Astrocyte of the spinal cord (primary cell): Measurements from ENCODE around the gene NT5DC1.

ENCODE experiments used
- DNase-seq: peaks from one replicate; pipeline ENCODE4 v3.0.0; 2011; ENCODE audit warnings: low read depth, low spot score
- H3K4me3 ChIP-seq: 2 replicates; pipeline ENCODE4 v1.5.1; 2011; ENCODE audit warnings: low read depth, mild to moderate bottlenecking, low read length, moderate library complexity
- in situ Hi-C: cut with HindIII; loops from 2 replicates; pipeline ENCODE4 v1.10.0; 2017; ENCODE audit warnings: low sequenced_read_pairs
- TF ChIP-seq, protein P1 (sequence below): IDR thresholded peaks from 2 replicates; pipeline ENCODE4 v1.5.1; 2012; ENCODE audit warnings: low read depth, mild to moderate bottlenecking, low read length, inconsistent platforms

The NT5DC1 gene

DNA sequence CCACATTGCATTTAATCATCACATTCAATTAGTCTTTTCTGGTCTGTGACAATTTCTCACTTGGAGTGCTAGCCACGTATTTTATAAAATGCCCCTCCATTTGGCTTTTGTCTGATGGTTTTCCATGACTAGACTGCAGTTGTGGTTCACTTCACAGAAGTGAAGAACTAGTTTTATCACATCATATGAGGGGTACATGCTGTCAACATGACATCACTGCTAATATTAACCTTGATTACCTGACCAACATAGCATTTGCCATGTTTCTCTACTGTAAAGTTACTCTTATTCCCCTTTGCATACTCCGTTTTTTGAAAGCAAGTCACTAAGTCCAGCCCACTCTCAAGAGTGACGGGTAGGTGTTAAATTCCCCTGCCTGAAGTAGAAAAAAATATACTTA is 73.3 kb downstream of the NT5DC1 start:
- TF ChIP-seq, protein P1, sequence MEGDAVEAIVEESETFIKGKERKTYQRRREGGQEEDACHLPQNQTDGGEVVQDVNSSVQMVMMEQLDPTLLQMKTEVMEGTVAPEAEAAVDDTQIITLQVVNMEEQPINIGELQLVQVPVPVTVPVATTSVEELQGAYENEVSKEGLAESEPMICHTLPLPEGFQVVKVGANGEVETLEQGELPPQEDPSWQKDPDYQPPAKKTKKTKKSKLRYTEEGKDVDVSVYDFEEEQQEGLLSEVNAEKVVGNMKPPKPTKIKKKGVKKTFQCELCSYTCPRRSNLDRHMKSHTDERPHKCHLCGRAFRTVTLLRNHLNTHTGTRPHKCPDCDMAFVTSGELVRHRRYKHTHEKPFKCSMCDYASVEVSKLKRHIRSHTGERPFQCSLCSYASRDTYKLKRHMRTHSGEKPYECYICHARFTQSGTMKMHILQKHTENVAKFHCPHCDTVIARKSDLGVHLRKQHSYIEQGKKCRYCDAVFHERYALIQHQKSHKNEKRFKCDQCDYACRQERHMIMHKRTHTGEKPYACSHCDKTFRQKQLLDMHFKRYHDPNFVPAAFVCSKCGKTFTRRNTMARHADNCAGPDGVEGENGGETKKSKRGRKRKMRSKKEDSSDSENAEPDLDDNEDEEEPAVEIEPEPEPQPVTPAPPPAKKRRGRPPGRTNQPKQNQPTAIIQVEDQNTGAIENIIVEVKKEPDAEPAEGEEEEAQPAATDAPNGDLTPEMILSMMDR = no peak
- DNase-seq = no peak
- in situ Hi-C loops = no loop called here
- no peak overlapping the region for H3K4me3 ChIP-seq

DNA sequence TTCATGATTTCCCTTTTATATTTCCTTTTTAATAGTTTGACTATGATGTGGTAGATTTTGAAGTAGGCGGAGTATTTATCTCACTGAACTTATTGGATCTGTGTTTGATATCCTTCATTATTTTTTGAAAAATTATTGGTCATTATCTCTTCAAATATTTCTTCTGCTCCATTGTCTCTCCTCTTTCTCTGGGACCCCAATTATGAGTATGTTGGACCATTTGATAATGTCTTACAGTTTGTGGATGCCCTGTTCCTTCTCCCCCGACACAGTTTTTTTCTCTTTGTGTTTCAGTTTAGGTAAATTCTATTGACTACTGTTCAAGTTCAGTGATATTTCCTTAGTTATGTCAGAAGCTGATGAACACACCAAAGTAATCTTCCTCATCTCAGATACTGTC is 74.7 kb downstream of the NT5DC1 start:
- H3K4me3 ChIP-seq = no peak overlapping the region
- no peak for DNase-seq

DNA sequence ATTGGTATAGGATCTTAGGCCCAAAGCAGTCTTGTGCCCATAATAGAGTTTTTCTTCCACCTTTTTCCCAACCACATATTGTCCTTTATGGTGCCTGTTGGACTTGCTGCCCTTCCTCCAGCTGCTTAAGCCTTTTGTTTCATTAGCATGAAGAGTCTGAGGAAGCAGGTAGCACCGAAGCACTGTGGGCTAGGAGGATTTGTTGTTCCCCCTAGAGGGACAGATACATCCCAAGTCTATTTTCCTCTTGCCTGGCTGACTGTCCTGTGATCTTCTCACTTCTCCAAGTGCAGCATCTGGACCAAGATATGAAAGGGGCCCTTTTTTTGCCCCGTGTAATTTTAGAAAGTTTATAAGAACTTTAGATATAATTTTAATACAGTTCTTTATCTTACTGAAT is 75.9 kb downstream of the NT5DC1 start:
- DNase-seq = no peak
- TF ChIP-seq, protein P1 = no peak
- no peak overlapping the region for H3K4me3 ChIP-seq
- in situ Hi-C loops = no loop called here

More for the DNA sequence above, 74.7 kb downstream of the NT5DC1 start:
- TF ChIP-seq, protein P1 = no peak
- in situ Hi-C loops = no loop called here

DNA sequence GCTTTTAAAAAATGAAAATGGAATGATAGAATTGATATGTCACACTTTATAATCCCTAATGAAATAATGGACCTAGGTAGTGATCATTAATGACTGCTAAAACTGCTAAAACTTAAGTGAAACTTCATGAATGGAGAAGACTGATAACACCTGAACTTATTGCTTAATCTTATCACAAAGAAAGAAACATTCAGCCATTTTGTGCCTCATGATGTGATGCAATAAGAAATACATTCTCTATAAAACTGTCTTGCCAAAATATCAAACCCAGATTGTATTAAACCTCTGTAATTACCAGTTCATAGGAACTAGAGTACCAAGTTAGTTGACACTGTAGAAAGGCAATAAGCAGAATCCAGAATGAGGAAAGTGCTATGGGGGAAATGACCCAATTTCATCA is 79.7 kb downstream of the NT5DC1 start:
- in situ Hi-C loops = no loop called here
- TF ChIP-seq, protein P1 = no peak
- DNase-seq = no peak
- no peak overlapping the region for H3K4me3 ChIP-seq

DNA sequence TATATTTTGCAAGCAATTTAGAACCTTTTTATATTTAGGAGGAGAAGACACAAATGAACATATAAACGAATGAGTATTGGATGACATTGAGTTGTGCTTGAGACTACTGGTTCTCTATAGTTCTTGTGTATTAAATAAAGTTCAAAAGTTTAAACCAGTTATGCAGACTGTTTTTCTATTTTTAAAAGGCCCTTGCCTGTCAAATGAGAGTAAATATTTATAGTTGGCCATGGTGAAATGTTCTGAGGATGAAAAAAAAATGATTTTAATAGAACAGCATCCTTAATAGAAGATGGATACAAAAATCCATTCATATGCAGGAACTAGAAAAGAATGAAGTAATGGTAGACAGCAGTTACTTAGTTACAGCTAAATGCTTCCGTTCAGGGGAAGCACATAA is 88.8 kb downstream of the NT5DC1 start:
- H3K4me3 ChIP-seq = no peak overlapping the region
- in situ Hi-C loops = no loop called here
- TF ChIP-seq, protein P1 = no peak
- DNase-seq = no peak

DNA sequence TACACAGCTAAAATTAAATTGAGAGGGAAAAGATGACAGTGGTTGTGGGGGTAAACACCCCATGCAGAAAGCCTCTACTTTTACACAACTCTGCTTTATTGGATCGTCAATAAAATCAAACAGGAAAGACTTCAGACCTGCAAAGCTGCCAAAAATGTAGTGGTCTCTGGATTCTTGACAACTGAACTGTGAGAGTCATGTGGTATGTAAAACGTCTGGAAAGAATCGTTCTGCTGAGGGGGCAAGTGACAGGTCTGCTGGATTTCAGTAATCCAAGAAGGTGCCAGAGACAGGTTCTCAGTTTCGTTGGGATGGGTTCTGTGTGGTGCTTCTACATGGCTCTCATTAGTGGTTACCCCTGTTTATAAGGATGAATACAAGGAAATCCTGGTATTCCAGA is 89.9 kb downstream of the NT5DC1 start:
- H3K4me3 ChIP-seq = no peak overlapping the region
- TF ChIP-seq, protein P1 = no peak
- in situ Hi-C loops = no loop called here
- DNase-seq = peak; percentile 92

DNA sequence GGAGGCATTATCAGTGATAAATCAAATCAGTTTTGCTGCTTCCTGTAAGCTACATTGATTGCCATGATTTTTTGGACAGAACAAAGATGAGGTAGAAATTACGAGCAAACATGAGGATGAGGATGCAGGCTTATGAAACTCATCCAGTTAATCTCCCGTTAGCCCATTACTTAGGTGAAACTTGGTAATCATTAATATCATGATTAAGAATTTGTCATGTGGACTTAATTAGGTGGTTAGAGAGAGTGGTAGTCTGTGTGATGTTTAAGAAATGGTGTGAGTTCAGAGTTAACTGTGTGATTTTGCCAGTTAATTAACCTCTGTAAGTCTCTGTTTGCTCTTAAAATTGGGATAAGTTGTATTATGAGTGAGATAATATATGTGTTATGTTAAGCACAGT is 91.2 kb downstream of the NT5DC1 start:
- in situ Hi-C loops = no loop called here
- TF ChIP-seq, protein P1 = no peak
- DNase-seq = no peak
- H3K4me3 ChIP-seq = no peak overlapping the region
